NCI-H1105 treated with DMSO at 0.1 percent for 48 hours (cell line): ENCODE data around the gene TCEAL9.
"Not testable (repeated sequence)": the region's sequence is repeated elsewhere in the genome, so short reads cannot be mapped to it uniquely, and the experiment has no call there.

ENCODE experiments used
- DNase-seq: peaks from one replicate; lab custom pipeline; 2025; lab: John Stamatoyannopoulos, UW

TCEAL9 gene

GRCh38 chrX:103356130-103356798 lies at the start of gene TCEAL9:
TCEAL9 (plus strand) TSS chrX:103356506; CDS start chrX:103357685, 1,179 bp downstream.
- peak; percentile 74 for DNase-seq

DNA sequence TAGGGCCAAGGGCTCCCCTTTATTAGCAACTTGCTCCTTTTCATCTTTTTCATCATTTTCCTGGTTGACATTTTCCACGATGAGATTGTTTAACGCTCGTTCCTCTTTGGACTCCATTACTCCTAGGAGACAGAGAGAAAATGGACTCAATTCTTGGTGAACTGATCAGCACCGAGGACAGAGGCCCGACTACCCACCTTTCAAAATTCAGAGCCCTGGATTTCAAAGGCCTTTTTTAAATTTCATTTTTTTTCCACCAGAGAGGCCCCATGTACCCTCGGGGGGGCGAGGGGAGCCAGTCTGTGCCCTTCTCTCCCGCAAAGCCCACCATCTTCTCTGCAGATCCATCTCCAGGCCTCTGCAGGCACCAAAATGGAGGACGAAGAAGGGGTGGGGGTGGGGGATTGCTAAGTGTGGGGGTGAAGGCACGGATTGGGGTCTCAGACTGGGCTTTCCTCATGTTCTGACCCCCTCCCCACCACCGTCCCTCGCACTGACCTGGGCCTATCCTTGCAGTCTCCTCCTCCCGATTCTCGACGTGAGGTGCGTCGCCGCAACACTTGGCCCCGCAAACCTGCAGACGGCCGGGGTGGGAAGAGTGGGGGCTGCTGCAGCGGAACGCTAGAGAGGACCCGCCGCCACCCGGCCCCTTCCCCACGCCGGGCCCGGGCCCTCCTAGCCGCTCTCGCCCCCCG lies 46.3 kb upstream of the TCEAL9 start:
- DNase-seq: peak; percentile 14

GRCh38 chrX:103310555-103311398 lies 45.5 kb upstream of the TCEAL9 start, which contains the start of gene BEX2:
BEX2 (minus strand) TSS chrX:103310990; CDS start chrX:103309976, 1,014 bp downstream.
- peak; percentile 71 for DNase-seq

DNA sequence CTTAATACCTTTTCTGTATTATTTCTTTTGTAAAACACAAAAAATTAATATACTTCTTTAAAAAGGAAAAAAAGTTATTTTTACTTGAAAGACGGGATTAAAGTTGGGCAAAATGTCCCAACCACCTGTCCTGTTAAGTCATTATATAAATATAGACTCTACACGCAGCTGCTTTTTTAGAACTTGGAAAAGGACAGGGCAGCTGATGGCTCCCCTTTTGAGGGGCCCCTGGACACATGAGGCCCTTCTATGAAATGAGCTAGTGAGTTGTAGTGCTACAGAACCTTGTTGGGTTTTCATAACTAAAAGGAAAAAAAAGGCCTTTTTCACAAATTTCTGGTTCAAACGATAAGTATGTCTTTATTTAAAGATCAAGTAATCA lies 44.9 kb upstream of the TCEAL9 start:
- DNase-seq: no peak

DNA sequence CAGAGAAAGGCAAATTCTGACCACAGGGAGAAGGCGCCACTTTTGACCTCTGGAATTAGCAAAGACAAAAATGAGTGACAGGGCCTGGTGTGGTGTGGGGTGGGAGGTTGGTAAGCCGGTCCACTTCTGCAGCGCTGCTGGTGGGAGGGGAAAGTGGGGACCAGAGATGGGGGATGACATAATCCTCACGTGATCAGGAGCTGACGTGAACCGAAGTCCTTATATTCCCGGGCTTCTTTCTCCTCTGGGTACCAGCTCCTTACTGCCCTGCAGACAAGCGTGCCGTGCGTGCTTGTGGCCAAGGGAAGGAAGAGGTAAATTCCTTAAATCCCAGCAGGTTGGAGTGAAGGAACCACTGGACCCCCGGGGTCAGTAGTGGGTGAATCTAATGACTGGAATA lies 26.3 kb upstream of the TCEAL9 start, which contains the start of gene TCEAL7:
TCEAL7 (plus strand) TSS at position 249 of the 400 bp plus-strand sequence. CDS start 1,165 bp downstream, outside the sequence.
- DNase-seq: no peak

- DNase-seq: no peak
Measured at GRCh38 chrX:103330681-103331288, 25.5 kb upstream of the TCEAL9 start.

- no peak for DNase-seq
Measured at GRCh38 chrX:103338663-103339062, 17.6 kb upstream of the TCEAL9 start.

DNA sequence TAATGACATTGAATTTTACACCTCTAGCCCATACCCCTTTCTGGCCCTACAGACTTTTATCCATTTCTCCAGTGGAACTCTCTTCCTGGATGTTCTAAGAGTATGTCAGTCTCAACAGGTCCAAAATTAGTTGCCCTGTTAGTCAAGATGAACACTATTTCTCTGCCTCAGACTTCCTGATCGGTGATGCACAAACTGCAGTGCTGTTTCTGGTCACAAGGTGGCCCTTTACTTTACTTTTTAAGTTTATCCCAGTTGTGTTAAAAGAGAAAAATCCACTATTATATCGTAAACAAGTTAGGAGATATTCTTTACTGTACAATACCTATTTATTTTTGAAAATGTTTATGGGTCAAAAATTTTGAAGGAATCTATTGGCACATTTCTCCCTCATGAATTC lies 13.2 kb upstream of the TCEAL9 start:
- DNase-seq: peak; percentile 17

DNA sequence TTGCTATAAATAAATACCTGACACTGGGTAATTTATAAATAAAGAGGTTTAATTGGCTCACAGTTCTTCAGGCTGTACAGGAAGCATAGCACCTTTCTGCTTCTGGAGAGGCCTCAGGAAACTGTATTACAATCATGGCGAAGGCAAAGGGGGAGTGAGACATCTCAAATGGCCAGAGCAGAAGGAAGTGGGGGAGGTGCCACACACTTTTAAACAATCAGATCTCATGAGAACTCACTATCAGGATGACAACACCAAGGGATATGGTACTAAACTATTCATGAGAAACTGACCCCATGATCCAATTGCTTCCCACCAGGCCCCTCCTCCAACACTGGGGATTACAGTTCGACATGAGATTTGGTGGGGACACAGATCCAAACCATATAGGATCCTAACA lies 11.7 kb upstream of the TCEAL9 start:
- DNase-seq: no peak

- DNase-seq: no peak
Measured at GRCh38 chrX:103347682-103348397, 8.5 kb upstream of the TCEAL9 start.

DNA sequence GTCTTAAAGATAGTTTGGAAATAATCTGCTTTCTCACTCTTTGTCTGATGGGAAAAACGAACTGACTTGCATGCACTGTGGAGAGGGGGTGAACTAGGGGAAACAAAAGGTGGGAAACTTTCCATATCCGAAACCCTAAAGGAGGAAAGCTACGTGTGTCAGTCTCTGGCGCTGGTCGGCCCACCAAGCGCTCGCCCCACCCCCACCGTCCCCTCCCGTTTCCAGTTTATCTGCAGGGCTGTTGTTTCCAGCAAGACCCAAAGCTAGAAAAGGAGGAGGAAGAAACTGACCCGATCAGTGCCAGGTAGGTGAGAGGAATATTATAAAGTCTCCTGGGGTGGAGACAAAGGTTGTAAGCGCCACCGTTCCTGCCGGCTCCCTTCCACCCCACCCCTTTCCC lies 552 bp downstream of the TCEAL9 start:
- peak; percentile 14 for DNase-seq

DNA sequence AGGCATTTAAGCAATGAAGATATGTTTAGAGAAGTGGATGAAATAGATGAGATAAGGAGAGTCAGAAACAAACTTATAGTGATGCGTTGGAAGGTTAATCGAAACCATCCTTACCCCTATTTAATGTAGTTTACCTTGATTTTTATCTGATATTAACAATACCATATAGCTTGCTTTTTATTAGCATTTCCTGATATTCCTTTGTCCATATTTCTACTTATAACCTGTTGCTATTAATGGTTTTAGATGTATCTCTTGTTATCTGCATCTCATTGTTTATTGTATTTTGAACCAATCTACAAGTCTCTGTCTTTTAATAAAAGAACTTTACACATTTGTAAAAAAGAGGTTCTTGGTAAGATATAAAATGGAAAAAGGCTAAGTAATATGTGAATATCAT lies 1.6 kb downstream of the TCEAL9 start:
- no peak for DNase-seq

DNA sequence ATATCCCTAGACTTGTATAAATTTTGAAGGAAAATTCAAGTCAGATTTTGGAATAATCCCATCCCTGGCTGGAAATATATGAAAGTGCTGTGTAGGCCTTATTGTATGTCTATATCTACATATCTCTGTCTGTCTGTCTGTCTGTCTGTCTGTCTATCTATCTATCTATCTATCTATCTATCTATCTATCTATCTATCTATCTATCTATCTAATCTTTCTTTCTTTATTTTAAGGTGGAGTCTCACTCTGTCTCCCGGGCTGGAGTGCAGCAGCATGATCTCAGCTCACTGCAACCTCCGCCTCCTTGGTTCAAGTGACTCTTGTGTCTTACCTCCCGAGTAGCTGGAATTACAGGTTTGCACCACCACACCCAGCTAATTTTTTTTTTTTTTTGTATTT lies 3.3 kb downstream of the TCEAL9 start:
- DNase-seq: not testable (repeated sequence)

DNA sequence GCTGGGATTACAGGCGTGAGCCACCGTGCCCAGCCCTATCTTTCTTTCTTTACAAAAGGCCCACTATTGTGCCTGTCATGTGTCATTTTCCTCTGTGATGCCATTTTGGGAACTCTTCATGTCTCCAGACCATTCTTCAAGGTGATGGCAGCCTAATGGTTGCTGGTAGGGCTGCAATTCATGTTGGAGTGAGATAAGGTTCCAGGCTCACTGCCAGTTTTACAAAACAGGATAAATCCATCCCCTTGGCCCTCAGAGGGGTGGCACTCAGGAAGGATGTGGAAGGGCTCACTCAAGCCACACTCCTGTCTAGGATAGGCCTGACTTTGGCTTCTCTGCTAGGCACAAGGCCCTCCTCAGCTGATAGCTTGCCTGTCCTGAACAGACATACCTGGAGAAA lies 3.8 kb downstream of the TCEAL9 start:
- no peak for DNase-seq

DNA sequence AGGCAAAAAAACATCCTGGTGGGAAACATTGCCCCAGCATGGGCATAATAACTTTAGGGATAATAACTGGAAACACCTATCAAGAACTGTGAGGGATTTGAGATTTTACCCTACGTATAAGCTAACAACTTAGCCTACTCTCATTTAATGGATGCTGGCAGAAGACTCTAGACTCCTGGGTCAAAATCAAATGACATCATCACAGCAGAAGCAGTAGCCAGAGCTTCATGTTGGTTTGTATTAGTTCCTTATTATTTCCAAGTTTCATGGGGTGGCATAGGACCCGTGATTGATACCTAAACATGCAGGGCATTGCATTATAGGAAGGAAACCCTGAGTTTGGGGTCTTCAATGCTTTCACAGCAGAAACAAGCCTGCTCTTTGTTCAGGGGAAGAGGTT lies 4.6 kb downstream of the TCEAL9 start:
- DNase-seq: no peak

- no peak for DNase-seq
Measured at GRCh38 chrX:103361798-103362197, 5.5 kb downstream of the TCEAL9 start.

GRCh38 chrX:103362474-103362873 lies 6.2 kb downstream of the TCEAL9 start:
- DNase-seq: no peak

DNA sequence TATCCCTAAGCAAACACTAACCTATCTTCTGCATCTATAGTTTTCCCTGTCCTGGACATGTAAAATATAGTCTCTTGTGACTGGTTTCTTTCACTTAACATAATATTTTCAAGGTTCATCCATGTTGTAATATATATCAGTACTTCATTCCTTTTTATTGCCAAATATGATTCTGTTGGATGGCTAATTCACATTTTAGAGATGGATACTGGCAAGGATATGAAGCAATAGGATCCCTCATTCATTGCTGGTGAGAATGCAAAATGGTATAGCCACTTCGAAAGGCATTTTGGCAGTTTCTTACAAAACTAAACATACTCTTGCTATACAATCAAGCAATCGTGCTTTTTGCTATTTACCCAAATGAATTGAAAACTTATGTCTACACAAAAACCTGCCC lies 6.7 kb downstream of the TCEAL9 start:
- no peak for DNase-seq

DNA sequence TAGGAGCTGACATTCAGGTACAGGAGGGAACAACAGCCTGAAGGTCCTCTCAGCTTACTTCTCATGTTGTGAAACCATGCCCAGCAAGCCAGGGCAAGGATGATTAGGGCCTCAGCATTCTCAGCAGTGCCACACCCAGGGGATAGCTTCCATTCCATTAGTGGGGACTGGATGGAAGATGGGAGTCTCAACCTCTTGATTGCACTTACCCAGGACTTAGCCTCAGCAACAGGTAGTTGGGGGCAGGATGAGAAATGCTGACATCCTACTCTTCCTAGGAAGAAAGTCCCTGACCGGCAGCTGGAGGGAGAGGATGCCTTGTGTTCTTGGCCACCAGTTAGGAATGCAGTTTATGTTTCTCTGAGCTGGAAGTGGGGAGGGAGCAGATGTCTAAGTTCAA lies 11.2 kb downstream of the TCEAL9 start:
- DNase-seq: no peak

- DNase-seq: no peak
Measured at GRCh38 chrX:103369479-103369878, 13.2 kb downstream of the TCEAL9 start.

- DNase-seq: no peak
Measured at GRCh38 chrX:103372886-103373285, 16.6 kb downstream of the TCEAL9 start.

GRCh38 chrX:103373581-103373980 lies 17.3 kb downstream of the TCEAL9 start:
- DNase-seq: no peak
